Breast epithelium (tissue), 3 donors: ENCODE measurements around the gene MAPK11.

Experiments used
- POLR2A ChIP-seq: fragments of 450-650 bp; IDR thresholded peaks from one replicate; pipeline ENCODE4 v1.6.1; 2016; ENCODE audit warnings: antibody characterized with exemption, mild to moderate bottlenecking, moderate library complexity
- POLR2AphosphoS5 ChIP-seq, 3 donors: sonication (generic); formaldehyde crosslinking; IDR thresholded peaks; one replicate each; pipeline ENCODE4 v1.6.1; 2017; ENCODE audit warnings: antibody characterized with exemption in 3 of 3
- TF ChIP-seq, protein P1 (sequence below), 3 donors: fragments of 450-650 bp; IDR thresholded peaks; one replicate each; pipeline ENCODE4 v1.5.1; 2016 to 2017; ENCODE audit warnings: antibody characterized with exemption in 3 of 3, mild to moderate bottlenecking in 3 of 3, moderate library complexity in 3 of 3

DNA sequence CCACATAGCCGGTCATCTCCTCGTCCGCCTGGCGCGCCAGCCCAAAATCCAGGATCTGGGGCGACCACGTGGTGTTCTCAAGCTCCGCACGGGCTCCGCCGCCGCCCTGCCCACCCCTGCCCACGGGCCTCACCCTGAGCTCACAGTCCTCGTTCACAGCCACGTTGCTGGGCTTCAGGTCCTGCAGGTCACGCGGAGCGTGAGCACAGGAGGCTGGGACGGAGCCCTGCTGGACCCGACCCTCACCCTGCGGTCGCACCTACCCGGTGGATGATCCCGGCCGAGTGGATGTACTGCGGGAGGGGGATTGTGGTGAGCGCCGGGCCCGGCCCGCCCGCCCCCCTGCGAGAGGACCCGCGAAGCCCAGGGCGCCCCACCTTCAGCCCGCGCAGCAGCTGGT, 3.2 kb downstream of the MAPK11 start:
- TF ChIP-seq, protein P1, sequence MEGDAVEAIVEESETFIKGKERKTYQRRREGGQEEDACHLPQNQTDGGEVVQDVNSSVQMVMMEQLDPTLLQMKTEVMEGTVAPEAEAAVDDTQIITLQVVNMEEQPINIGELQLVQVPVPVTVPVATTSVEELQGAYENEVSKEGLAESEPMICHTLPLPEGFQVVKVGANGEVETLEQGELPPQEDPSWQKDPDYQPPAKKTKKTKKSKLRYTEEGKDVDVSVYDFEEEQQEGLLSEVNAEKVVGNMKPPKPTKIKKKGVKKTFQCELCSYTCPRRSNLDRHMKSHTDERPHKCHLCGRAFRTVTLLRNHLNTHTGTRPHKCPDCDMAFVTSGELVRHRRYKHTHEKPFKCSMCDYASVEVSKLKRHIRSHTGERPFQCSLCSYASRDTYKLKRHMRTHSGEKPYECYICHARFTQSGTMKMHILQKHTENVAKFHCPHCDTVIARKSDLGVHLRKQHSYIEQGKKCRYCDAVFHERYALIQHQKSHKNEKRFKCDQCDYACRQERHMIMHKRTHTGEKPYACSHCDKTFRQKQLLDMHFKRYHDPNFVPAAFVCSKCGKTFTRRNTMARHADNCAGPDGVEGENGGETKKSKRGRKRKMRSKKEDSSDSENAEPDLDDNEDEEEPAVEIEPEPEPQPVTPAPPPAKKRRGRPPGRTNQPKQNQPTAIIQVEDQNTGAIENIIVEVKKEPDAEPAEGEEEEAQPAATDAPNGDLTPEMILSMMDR (IDR thresholded peaks at IDR 0.05): no peak
- TF ChIP-seq POLR2A: no peak
- TF ChIP-seq POLR2AphosphoS5 (IDR thresholded peaks at IDR 0.05): no peak
